Activated naive CD4-positive, alpha-beta T cell treated with anti-CD3 and anti-CD28 coated beads, Interleukin-2, amount 50 U/mL, for 24 hours (primary cell): Measurements from ENCODE around the gene FOSB.
"Not testable (repeated sequence)": the region's sequence is repeated elsewhere in the genome, so short reads cannot be mapped to it uniquely, and the experiment has no call there.

Experiments
- H3K27ac Mint-ChIP-seq: one replicate; pipeline ENCODE4 v1.8.0; 2021; ENCODE audit warnings: mild to moderate bottlenecking, mixed read lengths
- H3K27me3 Mint-ChIP-seq: one replicate; pipeline ENCODE4 v1.8.0; 2021; ENCODE audit warnings: mixed read lengths
- H3K36me3 Mint-ChIP-seq: one replicate; pipeline ENCODE4 v1.8.0; 2021; ENCODE audit warnings: mixed read lengths
- H3K4me1 Mint-ChIP-seq: one replicate; pipeline ENCODE4 v1.8.0; 2021; ENCODE audit warnings: mixed read lengths
- H3K4me3 Mint-ChIP-seq: one replicate; pipeline ENCODE4 v1.8.0; 2021; ENCODE audit warnings: mild to moderate bottlenecking, mixed read lengths
- H3K9me3 Mint-ChIP-seq: one replicate; pipeline ENCODE4 v1.8.0; 2021; ENCODE audit warnings: mixed read lengths

Gene FOSB

GRCh38 chr19:45467456-45468158, at the start of gene FOSB:
Gene FOSB, plus strand, starts transcription at chr19:45467996. Its CDS starts 591 bp downstream, at chr19:45468587.
- H3K27ac Mint-ChIP-seq: peak within 1 kb of the TSS; percentile 94
- H3K27me3 Mint-ChIP-seq: peaks cover 3% of the 10 kb centered on the region
- peaks cover 13% of the 10 kb centered on the region for H3K36me3 Mint-ChIP-seq
- no peaks in the 10 kb centered on the region for H3K9me3 Mint-ChIP-seq
- H3K4me1 Mint-ChIP-seq: peaks cover 20% of the 10 kb centered on the region
- peak within 1 kb of the TSS; percentile 92 for H3K4me3 Mint-ChIP-seq

- H3K4me1 Mint-ChIP-seq: peaks cover 43% of the 10 kb centered on the region
Observed at GRCh38 chr19:45418802-45419201, 49.0 kb upstream of the FOSB start.

GRCh38 chr19:45419396-45419795, 48.4 kb upstream of the FOSB start:
- peak overlapping the region; percentile 12 for H3K27ac Mint-ChIP-seq
- H3K9me3 Mint-ChIP-seq: no peaks in the 10 kb centered on the region
- no peak overlapping the region for H3K4me3 Mint-ChIP-seq
- H3K27me3 Mint-ChIP-seq: no peaks in the 10 kb centered on the region
- peaks cover 48% of the 10 kb centered on the region for H3K4me1 Mint-ChIP-seq
- peaks cover 12% of the 10 kb centered on the region for H3K36me3 Mint-ChIP-seq

More at GRCh38 chr19:45418802-45419201, 49.0 kb upstream of the FOSB start:
- Mint-ChIP-seq H3K27me3 (no peaks in the 10 kb centered on the region), H3K4me3 (no peak overlapping the region), H3K27ac (no peak overlapping the region), H3K36me3 (peaks cover 12% of the 10 kb centered on the region), H3K9me3 (no peaks in the 10 kb centered on the region)

GRCh38 chr19:45419895-45420294, 47.9 kb upstream of the FOSB start:
- Mint-ChIP-seq H3K4me1 (peaks cover 52% of the 10 kb centered on the region), H3K27me3 (no peaks in the 10 kb centered on the region), H3K4me3 (no peak overlapping the region), H3K36me3 (peaks cover 12% of the 10 kb centered on the region), H3K9me3 (no peaks in the 10 kb centered on the region), H3K27ac (no peak overlapping the region)

GRCh38 chr19:45420356-45420755, 47.4 kb upstream of the FOSB start:
- H3K9me3 Mint-ChIP-seq: no peaks in the 10 kb centered on the region
- no peak overlapping the region for H3K27ac Mint-ChIP-seq
- H3K4me1 Mint-ChIP-seq: peaks cover 52% of the 10 kb centered on the region
- peaks cover 12% of the 10 kb centered on the region for H3K36me3 Mint-ChIP-seq
- H3K27me3 Mint-ChIP-seq: no peaks in the 10 kb centered on the region
- H3K4me3 Mint-ChIP-seq: no peak overlapping the region

GRCh38 chr19:45420871-45421270, 46.9 kb upstream of the FOSB start:
- H3K36me3 Mint-ChIP-seq: peaks cover 12% of the 10 kb centered on the region
- no peaks in the 10 kb centered on the region for H3K27me3 Mint-ChIP-seq
- no peak overlapping the region for H3K27ac Mint-ChIP-seq
- H3K4me3 Mint-ChIP-seq: no peak overlapping the region
- H3K4me1 Mint-ChIP-seq: peaks cover 55% of the 10 kb centered on the region
- H3K9me3 Mint-ChIP-seq: no peaks in the 10 kb centered on the region

GRCh38 chr19:45421947-45422498, 45.8 kb upstream of the FOSB start:
- H3K36me3 Mint-ChIP-seq: peaks cover 12% of the 10 kb centered on the region
- H3K9me3 Mint-ChIP-seq: no peaks in the 10 kb centered on the region
- no peaks in the 10 kb centered on the region for H3K27me3 Mint-ChIP-seq
- H3K27ac Mint-ChIP-seq: peak overlapping the region; percentile 53
- H3K4me1 Mint-ChIP-seq: peaks cover 55% of the 10 kb centered on the region
- peak overlapping the region; percentile 35 for H3K4me3 Mint-ChIP-seq

- Mint-ChIP-seq H3K9me3 (no peaks in the 10 kb centered on the region), H3K36me3 (peaks cover 9% of the 10 kb centered on the region), H3K27me3 (no peaks in the 10 kb centered on the region), H3K4me3 (peak overlapping the region; percentile 92), H3K27ac (peak overlapping the region; percentile 94), H3K4me1 (peaks cover 61% of the 10 kb centered on the region)
Observed at GRCh38 chr19:45423033-45423588, 44.7 kb upstream of the FOSB start.

- Mint-ChIP-seq H3K4me3 (peak within 1 kb of the TSS; percentile 92), H3K9me3 (no peaks in the 10 kb centered on the region), H3K36me3 (peaks cover 7% of the 10 kb centered on the region), H3K27me3 (no peaks in the 10 kb centered on the region), H3K4me1 (peaks cover 62% of the 10 kb centered on the region), H3K27ac (peak within 1 kb of the TSS; percentile 94)
Observed at GRCh38 chr19:45423589-45424190, 44.1 kb upstream of the FOSB start, which contains the start of gene ERCC1. Gene ERCC1, minus strand, starts transcription at chr19:45423917. Its CDS starts 543 bp downstream, at chr19:45423374.

- H3K4me1 Mint-ChIP-seq: peaks cover 55% of the 10 kb centered on the region
- peak overlapping the region; percentile 92 for H3K4me3 Mint-ChIP-seq
- H3K27ac Mint-ChIP-seq: peak overlapping the region; percentile 83
- no peaks in the 10 kb centered on the region for H3K9me3 Mint-ChIP-seq
- H3K36me3 Mint-ChIP-seq: peaks cover 6% of the 10 kb centered on the region
- no peaks in the 10 kb centered on the region for H3K27me3 Mint-ChIP-seq
Observed at GRCh38 chr19:45424191-45425058, 43.4 kb upstream of the FOSB start.

- H3K27me3 Mint-ChIP-seq: no peaks in the 10 kb centered on the region
- peak overlapping the region; percentile 78 for H3K4me3 Mint-ChIP-seq
- peaks cover 23% of the 10 kb centered on the region for H3K4me1 Mint-ChIP-seq
- no peaks in the 10 kb centered on the region for H3K9me3 Mint-ChIP-seq
- H3K27ac Mint-ChIP-seq: no peak overlapping the region
- no peaks in the 10 kb centered on the region for H3K36me3 Mint-ChIP-seq
Observed at GRCh38 chr19:45428384-45429231, 39.2 kb upstream of the FOSB start.

GRCh38 chr19:45429896-45430295, 37.9 kb upstream of the FOSB start:
- not testable (repeated sequence) for H3K4me3 Mint-ChIP-seq, H3K36me3 Mint-ChIP-seq, H3K27me3 Mint-ChIP-seq, H3K9me3 Mint-ChIP-seq, H3K27ac Mint-ChIP-seq
- H3K4me1 Mint-ChIP-seq: peaks cover 13% of the 10 kb centered on the region

- not testable (repeated sequence) for H3K36me3 Mint-ChIP-seq, H3K27me3 Mint-ChIP-seq, H3K27ac Mint-ChIP-seq, H3K4me3 Mint-ChIP-seq, H3K9me3 Mint-ChIP-seq, H3K4me1 Mint-ChIP-seq
Observed at GRCh38 chr19:45431008-45431407, 36.8 kb upstream of the FOSB start.

- not testable (repeated sequence) for H3K27me3 Mint-ChIP-seq, H3K9me3 Mint-ChIP-seq, H3K27ac Mint-ChIP-seq, H3K36me3 Mint-ChIP-seq, H3K4me3 Mint-ChIP-seq, H3K4me1 Mint-ChIP-seq
Observed at GRCh38 chr19:45432543-45432942, 35.3 kb upstream of the FOSB start.
